WI38 (cell line): Measurements from ENCODE around the gene PARD3.
A peak's percentile ranks its signal among the peaks of the same experiment; 100 is the strongest.

Experiments used
- H3K4me3 ChIP-seq: 2 replicates; pipeline ENCODE4 v1.5.1; 2011; ENCODE audit warnings: low read depth, mild to moderate bottlenecking, control low read depth, low read length
- CTCF ChIP-seq: IDR thresholded peaks from 2 replicates; pipeline ENCODE4 v1.5.1; 2012; ENCODE audit warnings: low read depth, mild to moderate bottlenecking, control low read depth, low read length

The PARD3 gene

GRCh38 chr10:34813626-34814222 lies 1.4 kb downstream of the PARD3 start:
- H3K4me3 ChIP-seq: peak overlapping the region; percentile 82
- no peak for TF ChIP-seq CTCF

GRCh38 chr10:34812771-34813170 lies 2.3 kb downstream of the PARD3 start:
- TF ChIP-seq CTCF: no peak
- no peak overlapping the region for H3K4me3 ChIP-seq

- H3K4me3 ChIP-seq: no peak overlapping the region
- no peak for TF ChIP-seq CTCF
Observed at GRCh38 chr10:34811968-34812514, 3.1 kb downstream of the PARD3 start.

GRCh38 chr10:34811126-34811967 lies 3.7 kb downstream of the PARD3 start:
- no peak overlapping the region for H3K4me3 ChIP-seq
- TF ChIP-seq CTCF: no peak

- H3K4me3 ChIP-seq: peak overlapping the region; percentile 55
- no peak for TF ChIP-seq CTCF
Observed at GRCh38 chr10:34809796-34810195, 5.3 kb downstream of the PARD3 start.

GRCh38 chr10:34808801-34809745 lies 6.0 kb downstream of the PARD3 start:
- TF ChIP-seq CTCF: no peak
- peak overlapping the region; percentile 55 for H3K4me3 ChIP-seq
